Neural progenitor cell (in vitro differentiated cells): ENCODE measurements around the gene TRIM34. TPM values are rescaled to one million over a fixed set of nuclear protein-coding genes. Genes with fewer than 3 reads are reported as not detected.

Source experiments
- DNase-seq: peaks from one replicate; pipeline ENCODE4 v3.0.0-alpha.2; 2016; ENCODE audit warnings: low spot score
- H2AFZ ChIP-seq: fragments of 200-600 bp; sonication (generic); replicated peaks from 2 replicates; pipeline ENCODE4 v1.6.1; 2016; ENCODE audit warnings: antibody characterized with exemption
- H3F3A ChIP-seq: fragments of 200-600 bp; sonication (generic); 2 replicates; pipeline ENCODE4 v1.6.1; 2016; ENCODE audit warnings: antibody characterized with exemption, low read depth
- H3K27ac ChIP-seq: fragments of 200-600 bp; sonication (generic); 2 replicates; pipeline ENCODE4 v1.5.1; 2016; ENCODE audit warnings: mild to moderate bottlenecking
- H3K27me3 ChIP-seq: fragments of 200-600 bp; sonication (generic); 2 replicates; pipeline ENCODE4 v1.6.1; 2016; ENCODE audit warnings: mild to moderate bottlenecking, moderate library complexity
- H3K36me3 ChIP-seq: fragments of 200-600 bp; sonication (generic); 2 replicates; pipeline ENCODE4 v1.5.1; 2016
- H3K4me1 ChIP-seq: fragments of 200-600 bp; sonication (generic); 2 replicates; pipeline ENCODE4 v1.6.1; 2016; ENCODE audit warnings: mixed run types
- H3K4me2 ChIP-seq: fragments of 200-600 bp; sonication (generic); 2 replicates; pipeline ENCODE4 v1.6.1; 2016
- H3K4me3 ChIP-seq: fragments of 200-600 bp; sonication (generic); 2 replicates; pipeline ENCODE4 v1.5.1; 2016
- H3K79me2 ChIP-seq: fragments of 200-600 bp; sonication (generic); 2 replicates; pipeline ENCODE4 v1.6.1; 2016; ENCODE audit warnings: low read depth
- H3K9ac ChIP-seq: fragments of 200-600 bp; sonication (generic); 2 replicates; pipeline ENCODE4 v1.6.1; 2016
- H3K9me3 ChIP-seq: fragments of 200-600 bp; sonication (generic); 2 replicates; pipeline ENCODE4 v1.5.1; 2016; ENCODE audit warnings: low read depth
- H4K20me1 ChIP-seq: fragments of 200-600 bp; sonication (generic); 2 replicates; pipeline ENCODE4 v1.6.1; 2016; ENCODE audit warnings: low read depth
- H3K27ac Mint-ChIP-seq: 3 replicates; pipeline ENCODE4 v1.8.0; 2021; ENCODE audit warnings: mixed read lengths
- H3K27me3 Mint-ChIP-seq: 2 replicates; pipeline ENCODE4 v1.8.0; 2022; ENCODE audit warnings: low read depth, mild to moderate bottlenecking, inconsistent platforms, moderate library complexity, mixed read lengths; ENCODE audit not compliant: insufficient read depth
- H3K36me3 Mint-ChIP-seq: 3 replicates; pipeline ENCODE4 v1.8.0; 2021; ENCODE audit warnings: mixed read lengths
- H3K4me1 Mint-ChIP-seq: 3 replicates; pipeline ENCODE4 v1.8.0; 2021; ENCODE audit warnings: mixed read lengths
- H3K4me3 Mint-ChIP-seq: 3 replicates; pipeline ENCODE4 v1.8.0; 2021; ENCODE audit warnings: mild to moderate bottlenecking, moderate library complexity, mixed read lengths
- H3K9me3 Mint-ChIP-seq: 3 replicates; pipeline ENCODE4 v1.8.0; 2020; ENCODE audit warnings: mixed read lengths
- EZH2 ChIP-seq: fragments of 200-600 bp; sonication (generic); IDR thresholded peaks from 2 replicates; pipeline ENCODE4 v1.6.1; 2017; ENCODE audit warnings: antibody characterized with exemption, mild to moderate bottlenecking, moderate library complexity
- EZH2phosphoT487 ChIP-seq: fragments of 200-600 bp; sonication (generic); IDR thresholded peaks from 2 replicates; pipeline ENCODE4 v1.6.1; 2017; ENCODE audit warnings: antibody characterized with exemption
- total RNA-seq: library from RNA; depleted of rRNA; stranded (reverse); fragments of >200 nt; gene quantifications from 2 replicates; pipeline ENCODE4 v1.2.3, GENCODE V29; 2015; ENCODE audit warnings: low replicate concordance
- TF ChIP-seq, protein P1 (sequence below): fragments of 200-600 bp; sonication (generic); IDR thresholded peaks from 2 replicates; pipeline ENCODE4 v1.5.1; 2017; ENCODE audit warnings: antibody characterized with exemption, mild to moderate bottlenecking

The TRIM34 gene
- total RNA-seq, 1 donor from 2014 or later, result 4.5 TPM

DNA sequence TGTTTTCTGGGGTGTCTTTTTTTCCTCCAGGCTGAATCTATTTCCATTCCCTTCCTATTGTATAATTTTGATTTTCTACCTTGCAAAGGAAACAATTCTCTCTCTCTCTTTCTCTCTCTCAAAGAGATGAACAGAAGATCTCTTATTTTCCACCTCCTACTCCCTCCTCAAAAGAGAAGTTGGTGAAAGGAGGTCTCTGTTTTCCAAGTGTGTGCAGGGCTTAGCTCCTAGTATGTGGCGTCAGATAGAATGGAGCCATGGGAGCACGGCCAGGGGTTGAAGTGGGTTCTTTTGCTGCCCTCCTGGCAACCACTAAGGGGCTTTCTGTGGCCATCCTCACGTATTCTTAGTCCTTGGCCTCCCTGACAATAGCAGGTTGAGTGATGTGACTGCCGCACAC, 480 bp downstream of the TRIM34 start:
- Mint-ChIP-seq H3K36me3 (no peaks in the 10 kb centered on the region), H3K4me1 (no peaks in the 10 kb centered on the region), H3K4me3 (no peak overlapping the region), H3K27me3 (no peaks in the 10 kb centered on the region), H3K9me3 (no peaks in the 10 kb centered on the region), H3K27ac (no peak overlapping the region)
- Histone ChIP-seq H3F3A (no peaks in the 10 kb centered on the region), H3K9ac (no peak overlapping the region), H3K27ac (no peak overlapping the region), H3K4me1 (peaks cover 11% of the 10 kb centered on the region), H3K36me3 (no peaks in the 10 kb centered on the region), H4K20me1 (no peaks in the 10 kb centered on the region), H2AFZ (peak overlapping the region; percentile 99), H3K79me2 (no peaks in the 10 kb centered on the region), H3K4me2 (peak overlapping the region; percentile 74), H3K4me3 (peak overlapping the region; percentile 40), H3K27me3 (no peaks in the 10 kb centered on the region), H3K9me3 (no peaks in the 10 kb centered on the region)
- TF ChIP-seq, protein P1, sequence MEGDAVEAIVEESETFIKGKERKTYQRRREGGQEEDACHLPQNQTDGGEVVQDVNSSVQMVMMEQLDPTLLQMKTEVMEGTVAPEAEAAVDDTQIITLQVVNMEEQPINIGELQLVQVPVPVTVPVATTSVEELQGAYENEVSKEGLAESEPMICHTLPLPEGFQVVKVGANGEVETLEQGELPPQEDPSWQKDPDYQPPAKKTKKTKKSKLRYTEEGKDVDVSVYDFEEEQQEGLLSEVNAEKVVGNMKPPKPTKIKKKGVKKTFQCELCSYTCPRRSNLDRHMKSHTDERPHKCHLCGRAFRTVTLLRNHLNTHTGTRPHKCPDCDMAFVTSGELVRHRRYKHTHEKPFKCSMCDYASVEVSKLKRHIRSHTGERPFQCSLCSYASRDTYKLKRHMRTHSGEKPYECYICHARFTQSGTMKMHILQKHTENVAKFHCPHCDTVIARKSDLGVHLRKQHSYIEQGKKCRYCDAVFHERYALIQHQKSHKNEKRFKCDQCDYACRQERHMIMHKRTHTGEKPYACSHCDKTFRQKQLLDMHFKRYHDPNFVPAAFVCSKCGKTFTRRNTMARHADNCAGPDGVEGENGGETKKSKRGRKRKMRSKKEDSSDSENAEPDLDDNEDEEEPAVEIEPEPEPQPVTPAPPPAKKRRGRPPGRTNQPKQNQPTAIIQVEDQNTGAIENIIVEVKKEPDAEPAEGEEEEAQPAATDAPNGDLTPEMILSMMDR, result no peak
- TF ChIP-seq EZH2 (no peak), EZH2phosphoT487 (no peak)
- DNase-seq, result no peak

DNA sequence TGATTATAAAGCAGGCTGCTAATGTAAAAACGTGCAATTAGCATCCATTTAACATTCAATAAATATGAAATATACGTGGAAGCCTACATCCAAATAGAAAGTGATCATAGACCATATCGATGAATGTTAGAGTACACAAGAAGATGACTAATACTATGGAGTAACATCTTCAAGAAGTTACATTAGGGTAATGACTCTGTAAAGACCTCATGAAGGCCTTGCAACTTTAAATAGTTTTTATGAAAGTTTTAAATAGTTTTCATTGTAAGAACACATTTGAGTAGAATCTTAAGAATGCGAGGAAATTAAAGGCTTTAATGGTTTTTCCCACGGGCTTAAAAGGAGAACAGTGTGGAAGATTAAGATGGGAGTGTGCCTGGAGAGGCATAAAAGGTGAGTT, 1.4 kb downstream of the TRIM34 start:
- no peak overlapping the region for H3K9ac ChIP-seq
- H3K36me3 ChIP-seq, result no peaks in the 10 kb centered on the region
- no peaks in the 10 kb centered on the region for H3K27me3 Mint-ChIP-seq
- H3K9me3 Mint-ChIP-seq, result no peaks in the 10 kb centered on the region
- no peak overlapping the region for H3K4me3 ChIP-seq
- no peak overlapping the region for H3K27ac ChIP-seq
- TF ChIP-seq EZH2, result no peak
- TF ChIP-seq, protein P1, result no peak
- peaks cover 11% of the 10 kb centered on the region for H3K4me1 ChIP-seq
- no peaks in the 10 kb centered on the region for H3K9me3 ChIP-seq
- no peaks in the 10 kb centered on the region for H3K79me2 ChIP-seq
- H3K4me1 Mint-ChIP-seq, result no peaks in the 10 kb centered on the region
- H3F3A ChIP-seq, result no peaks in the 10 kb centered on the region
- no peak overlapping the region for H2AFZ ChIP-seq
- no peaks in the 10 kb centered on the region for H3K27me3 ChIP-seq
- H3K27ac Mint-ChIP-seq, result no peak overlapping the region
- no peak overlapping the region for H3K4me2 ChIP-seq
- DNase-seq, result no peak
- no peaks in the 10 kb centered on the region for H3K36me3 Mint-ChIP-seq
- H3K4me3 Mint-ChIP-seq, result no peak overlapping the region
- no peaks in the 10 kb centered on the region for H4K20me1 ChIP-seq

DNA sequence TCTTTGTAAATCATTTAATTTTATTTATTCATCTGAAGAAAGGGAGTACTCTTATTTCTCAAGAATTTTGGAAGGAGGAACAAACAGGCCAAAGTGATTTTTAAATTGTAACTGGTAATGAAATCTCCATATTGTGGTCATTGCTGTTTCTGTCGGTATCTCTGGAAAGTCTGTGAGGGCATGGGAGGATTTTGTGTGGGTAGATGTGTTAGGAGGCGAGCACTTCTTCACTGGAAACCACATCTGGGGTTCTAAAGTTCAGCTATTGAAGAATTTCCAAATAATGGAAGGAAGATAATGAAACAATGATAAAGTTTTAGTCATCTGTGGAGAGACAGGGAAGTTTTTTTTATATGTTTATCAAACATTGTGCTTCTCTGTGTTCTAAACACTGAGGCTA, 6.6 kb downstream of the TRIM34 start:
- no peak overlapping the region for H3K27ac Mint-ChIP-seq
- Histone ChIP-seq H3K4me2 (no peak overlapping the region), H3K4me1 (no peaks in the 10 kb centered on the region)

More for the DNA sequence above, 6.6 kb downstream of the TRIM34 start:
- no peaks in the 10 kb centered on the region for H3K79me2 ChIP-seq
- no peaks in the 10 kb centered on the region for H3K36me3 ChIP-seq
- H3K27me3 ChIP-seq, result no peaks in the 10 kb centered on the region
- H3F3A ChIP-seq, result no peaks in the 10 kb centered on the region
- no peak overlapping the region for H2AFZ ChIP-seq
- no peaks in the 10 kb centered on the region for H3K27me3 Mint-ChIP-seq
- H3K9ac ChIP-seq, result no peak overlapping the region
- no peaks in the 10 kb centered on the region for H3K4me1 Mint-ChIP-seq
- no peak for TF ChIP-seq EZH2phosphoT487
- no peak for TF ChIP-seq EZH2
- TF ChIP-seq, protein P1, result no peak
- H3K4me3 ChIP-seq, result no peak overlapping the region
- no peaks in the 10 kb centered on the region for H3K9me3 ChIP-seq
- no peak overlapping the region for H3K4me3 Mint-ChIP-seq
- DNase-seq, result no peak
- H4K20me1 ChIP-seq, result no peaks in the 10 kb centered on the region
- no peak overlapping the region for H3K27ac ChIP-seq
- no peaks in the 10 kb centered on the region for H3K9me3 Mint-ChIP-seq
- H3K36me3 Mint-ChIP-seq, result peaks cover 2% of the 10 kb centered on the region
